Prostate gland (tissue), 2 donors: ENCODE results near the gene ADAMTSL1.

Experiments used
- CTCF ChIP-seq, 4 experiments: fragments of 200-600 bp in 2 of 4; fragments of 450-650 bp in 2 of 4; sonication (generic) in 2 of 4; IDR thresholded peaks; 1 replicate in 3 of 4; 2 replicates in 1 of 4; pipeline ENCODE4 v1.5.1; 2016 to 2019; ENCODE audit warnings: antibody characterized with exemption in 4 of 4, mild to moderate bottlenecking in 2 of 4, moderate library complexity in 2 of 4
- POLR2A ChIP-seq: fragments of 450-650 bp; IDR thresholded peaks from one replicate; pipeline ENCODE4 v1.6.1; 2016; ENCODE audit warnings: antibody characterized with exemption, mild to moderate bottlenecking
- POLR2AphosphoS5 ChIP-seq: sonication (generic); formaldehyde crosslinking; IDR thresholded peaks from one replicate; pipeline ENCODE4 v1.6.1; 2017; ENCODE audit warnings: antibody characterized with exemption

GRCh38 chr9:18922161-18922885, 448.4 kb downstream of the ADAMTSL1 start:
- no peak for TF ChIP-seq POLR2A
- TF ChIP-seq CTCF (IDR thresholded peaks at IDR 0.05) = no peak
- TF ChIP-seq POLR2AphosphoS5 = no peak
